H1 (cell line): ENCODE data around the gene DOCK1. TPM values are rescaled to one million over a fixed set of nuclear protein-coding genes. Genes with fewer than 3 reads are reported as not detected.

Source experiments
- CTCF ChIA-PET: fragments of 300-600 bp; sonication (Branson Sonifier 250); formaldehyde crosslinking; loops from one replicate; lab custom pipeline; 2021; ENCODE audit not compliant: partially characterized antibody; lab: Charles Lee
- POLR2A ChIA-PET: fragments of 300-600 bp; sonication (Branson Sonifier 250); formaldehyde crosslinking; loops from one replicate; lab custom pipeline; 2021; ENCODE audit warnings: inconsistent platforms; ENCODE audit not compliant: partially characterized antibody; lab: Charles Lee
- DNase-seq, 2 experiments: peaks; one replicate each; pipeline versions ENCODE4 v3.0.0 to v3.0.0-alpha.2; 2010 to 2022; ENCODE audit warnings: low spot score in 2 of 2, low read depth in 1 of 2, mixed read lengths in 1 of 2
- FAIRE-seq: peaks from 2 replicates; lab custom pipeline; 2011; peaks lifted over from hg19 to GRCh38; lab: Jason Lieb, UNC
- H2AFZ ChIP-seq: 2 replicates; pipeline ENCODE4 v1.8.1; 2012; ENCODE audit warnings: low read length, inconsistent platforms
- H2AK5ac ChIP-seq: 2 replicates; pipeline ENCODE4 v1.6.1; 2013; ENCODE audit warnings: low read depth, low read length
- H2BK120ac ChIP-seq: replicated peaks from 2 replicates; pipeline ENCODE3; 2013; ENCODE audit warnings: low read depth, low read length, inconsistent platforms
- H2BK12ac ChIP-seq: 2 replicates; pipeline ENCODE4 v1.6.1; 2013; ENCODE audit warnings: low read depth, low read length
- H2BK15ac ChIP-seq: 2 replicates; pipeline ENCODE4 v1.6.1; 2013; ENCODE audit warnings: low read length
- H2BK20ac ChIP-seq: 2 replicates; pipeline ENCODE4 v1.6.1; 2013; ENCODE audit warnings: low read length
- H2BK5ac ChIP-seq: 2 replicates; pipeline ENCODE4 v1.6.1; 2013; ENCODE audit warnings: low read depth, low read length
- H3K14ac ChIP-seq: 2 replicates; pipeline ENCODE4 v1.6.1; 2013; ENCODE audit warnings: inconsistent platforms; ENCODE audit not compliant: insufficient read length
- H3K18ac ChIP-seq: 2 replicates; pipeline ENCODE4 v1.6.1; 2013; ENCODE audit warnings: low read length; ENCODE audit errors: extremely low read depth
- H3K23ac ChIP-seq: 2 replicates; pipeline ENCODE4 v1.6.1; 2013; ENCODE audit warnings: inconsistent platforms; ENCODE audit not compliant: insufficient read length
- H3K23me2 ChIP-seq: 2 replicates; pipeline ENCODE4 v1.6.1; 2013; ENCODE audit warnings: low read depth, low read length
- H3K27ac ChIP-seq: 2 replicates; pipeline ENCODE4 v1.6.1; 2011; ENCODE audit warnings: low read depth, low read length, inconsistent platforms
- H3K27me3 ChIP-seq, 4 experiments: replicated peaks in 1 of 4; 1 replicate in 1 of 4; 2 replicates in 3 of 4; pipeline versions ENCODE4 v1.6.1 to v1.8.1; 2011 to 2013; ENCODE audit warnings: low read length in 3 of 4, mild to moderate bottlenecking in 3 of 4, inconsistent platforms in 2 of 4, mixed read lengths in 2 of 4, moderate library complexity in 1 of 4; ENCODE audit not compliant: control insufficient read depth in 3 of 4, insufficient read depth in 3 of 4; ENCODE audit errors: extremely low read depth in 1 of 4
- H3K36me3 ChIP-seq, 4 experiments: 2 replicates each; pipeline versions ENCODE4 v1.6.1 to v1.8.1; 2011 to 2013; ENCODE audit warnings: mild to moderate bottlenecking in 4 of 4, low read length in 3 of 4, moderate library complexity in 2 of 4, control low read depth in 1 of 4, inconsistent platforms in 1 of 4; ENCODE audit not compliant: insufficient read depth in 4 of 4, control insufficient read depth in 2 of 4
- H3K4ac ChIP-seq: replicated peaks from 2 replicates; pipeline ENCODE3; 2013; ENCODE audit warnings: low read length, low read depth, mixed read lengths, inconsistent platforms; ENCODE audit not compliant: insufficient read length
- H3K4me1 ChIP-seq, 4 experiments: replicated peaks in 1 of 4; 1 replicate in 1 of 4; 2 replicates in 3 of 4; pipeline versions ENCODE4 v1.6.1 to v1.8.1; 2011 to 2013; ENCODE audit warnings: low read length in 3 of 4, inconsistent platforms in 2 of 4, mixed read lengths in 1 of 4; ENCODE audit not compliant: insufficient read depth in 4 of 4, control insufficient read depth in 3 of 4
- H3K4me2 ChIP-seq, 2 experiments: 2 replicates each; pipeline versions ENCODE4 v1.6.1 to v1.8.1; 2011 to 2013; ENCODE audit warnings: low read depth in 2 of 2, low read length in 2 of 2, control low read depth in 1 of 2, inconsistent platforms in 1 of 2, mild to moderate bottlenecking in 1 of 2; ENCODE audit not compliant: insufficient read depth in 1 of 2
- H3K4me3 ChIP-seq, 4 experiments: fragments of 200-600, 300-600 bp in 1 of 4; sonication (generic), shearing (Covaris generic), sonication (Bioruptor Twin) in 1 of 4; 2 replicates each; pipeline versions ENCODE4 v1.5.1 to v1.8.1; 2011 to 2016; ENCODE audit warnings: low read length in 4 of 4, low read depth in 3 of 4, control low read depth in 2 of 4, inconsistent platforms in 2 of 4, mild to moderate bottlenecking in 2 of 4, mixed read lengths in 1 of 4, moderate library complexity in 1 of 4; ENCODE audit not compliant: insufficient read depth in 2 of 4; ENCODE audit errors: extremely low read depth in 1 of 4
- H3K56ac ChIP-seq: replicated peaks from 2 replicates; pipeline ENCODE3; 2013; ENCODE audit warnings: low read depth, mild to moderate bottlenecking, mixed read lengths, low read length, inconsistent platforms; ENCODE audit not compliant: insufficient read length
- H3K79me1 ChIP-seq: 2 replicates; pipeline ENCODE4 v1.6.1; 2013; ENCODE audit warnings: low read depth, low read length, control low read depth
- H3K79me2 ChIP-seq, 2 experiments: 2 replicates each; pipeline versions ENCODE4 v1.6.1 to v1.8.1; 2012 to 2013; ENCODE audit warnings: low read length in 2 of 2, mild to moderate bottlenecking in 2 of 2, inconsistent platforms in 1 of 2; ENCODE audit not compliant: insufficient read depth in 2 of 2, control insufficient read depth in 1 of 2
- H3K9ac ChIP-seq, 4 experiments: replicated peaks in 1 of 4; 1 replicate in 1 of 4; 2 replicates in 3 of 4; pipeline versions ENCODE4 v1.6.1 to v1.8.1; 2011 to 2013; ENCODE audit warnings: low read depth in 3 of 4, low read length in 3 of 4, control low read depth in 2 of 4, mild to moderate bottlenecking in 2 of 4, moderate library complexity in 2 of 4, inconsistent platforms in 1 of 4; ENCODE audit errors: extremely low read depth in 1 of 4
- H3K9me3 ChIP-seq, 2 experiments: 2 replicates each; pipeline versions ENCODE4 v1.6.1 to v1.8.1; 2012 to 2013; ENCODE audit warnings: mild to moderate bottlenecking in 2 of 2, moderate library complexity in 2 of 2, control low read depth in 1 of 2, inconsistent platforms in 1 of 2, low read depth in 1 of 2, low read length in 1 of 2, mixed read lengths in 1 of 2; ENCODE audit not compliant: insufficient read depth in 2 of 2
- H4K20me1 ChIP-seq, 2 experiments: replicated peaks in 1 of 2; 2 replicates each; pipeline versions ENCODE3 to v1.8.1; 2011 to 2013; ENCODE audit warnings: inconsistent platforms in 2 of 2, low read length in 2 of 2, mild to moderate bottlenecking in 1 of 2; ENCODE audit not compliant: insufficient read depth in 2 of 2, control insufficient read depth in 1 of 2
- H4K5ac ChIP-seq: 2 replicates; pipeline ENCODE4 v1.6.1; 2013; ENCODE audit warnings: low read length, low read depth, mixed read lengths, inconsistent platforms; ENCODE audit not compliant: insufficient read length
- H4K8ac ChIP-seq: 2 replicates; pipeline ENCODE4 v1.8.0; 2013; ENCODE audit warnings: mild to moderate bottlenecking, moderate library complexity, low read length, inconsistent platforms; ENCODE audit not compliant: insufficient read depth; ENCODE audit errors: extremely low read depth
- H4K91ac ChIP-seq: replicated peaks from 2 replicates; pipeline ENCODE3; 2013; ENCODE audit warnings: low read length, mixed read lengths, inconsistent platforms; ENCODE audit not compliant: insufficient read length
- ATF3 ChIP-seq: IDR thresholded peaks from 2 replicates; pipeline ENCODE4 v1.6.1; 2011; ENCODE audit warnings: low read depth, mild to moderate bottlenecking, low read length; ENCODE audit not compliant: insufficient read depth
- BCL11A ChIP-seq, 2 experiments: IDR thresholded peaks; one replicate each; pipeline ENCODE4 v1.6.1; 2011; ENCODE audit warnings: low read depth in 2 of 2, low read length in 2 of 2, mild to moderate bottlenecking in 2 of 2
- EZH2 ChIP-seq: fragments of 200-600 bp; sonication (generic); IDR thresholded peaks from 2 replicates; pipeline ENCODE4 v1.7.1; 2012; ENCODE audit warnings: low read depth, mild to moderate bottlenecking, moderate library complexity, low read length, inconsistent platforms; ENCODE audit not compliant: severe bottlenecking
- FOSL1 ChIP-seq: IDR thresholded peaks from 2 replicates; pipeline ENCODE4 v1.6.1; 2011; ENCODE audit warnings: mild to moderate bottlenecking, low read depth, low read length, moderate library complexity; ENCODE audit not compliant: insufficient read depth
- GABPA ChIP-seq: IDR thresholded peaks from 2 replicates; pipeline ENCODE4 v1.6.1; 2011; ENCODE audit warnings: mild to moderate bottlenecking, low read length, moderate library complexity, borderline replicate concordance; ENCODE audit not compliant: insufficient read depth
- KDM4A ChIP-seq: IDR thresholded peaks from one replicate; pipeline ENCODE4 v1.7.1; 2012; ENCODE audit warnings: low read depth, mild to moderate bottlenecking, moderate library complexity, low read length, inconsistent platforms; ENCODE audit not compliant: severe bottlenecking
- NRF1 ChIP-seq: IDR thresholded peaks from 2 replicates; pipeline ENCODE4 v1.6.1; 2011; ENCODE audit warnings: mild to moderate bottlenecking, low read depth, low read length, improper control_type of control experiment
- SUZ12 ChIP-seq: fragments of 200-600 bp; sonication (generic); IDR thresholded peaks from 2 replicates; pipeline ENCODE4 v1.6.1; 2012; ENCODE audit warnings: mild to moderate bottlenecking, inconsistent platforms, low read length, moderate library complexity, mixed read lengths
- TAF7 ChIP-seq: optimal IDR thresholded peaks from 2 replicates; pipeline ENCODE3; 2011; ENCODE audit warnings: low read depth, mild to moderate bottlenecking, inconsistent platforms, low read length, moderate library complexity, borderline replicate concordance
- WGBS, 2 experiments: shearing (Covaris generic) in 1 of 2; methylation state at CpG; one replicate each; pipeline versions ENCODE4 v1.1.6 to v1.1.7; 2013 to 2015; ENCODE audit warnings: low lambda C conversion rate in 2 of 2, mixed read lengths in 2 of 2, inconsistent platforms in 1 of 2, low coverage in 1 of 2, missing lambda C conversion rate in 1 of 2; ENCODE audit not compliant: insufficient replicate concordance in 2 of 2, insufficient coverage in 1 of 2, insufficient read length in 1 of 2; ENCODE audit errors: extremely low coverage in 1 of 2, missing lambda C conversion rate in 1 of 2; 5-methylcytosine and 5-hydroxymethylcytosine counted together
- polyA plus RNA-seq, 7 experiments: library from polyadenylated mRNA; depleted of rRNA in 3 of 7; stranded (reverse) in 5 of 7; unstranded in 2 of 7; fragments of >200 nt in 5 of 7; fragments of 200-250 nt in 2 of 7; gene quantifications; 1 replicate in 5 of 7; 2 replicates in 1 of 7; 4 replicates in 1 of 7; pipeline versions ENCODE4 v1.2.1 to v1.2.3, GENCODE V29; 2011 to 2013; ENCODE audit warnings: missing spikeins in 2 of 7, mixed read lengths in 2 of 7
- total RNA-seq: library from RNA; stranded (reverse); fragmentation: NEBNext Ultra II Directional; extraction: Animal tissue kit (Norgen Biotek cat#: 25700); gene quantifications from 2 replicates; pipeline ENCODE4 v1.2.1, GENCODE V29; 2021

The DOCK1 gene
- total and polyA plus RNA-seq, 2 of the 8 experiments (the other 6 are each of a cell fraction or from before 2014, with no cell fraction given), result 11.6 to 53.0 TPM

- no peak for DNase-seq
- WGBS, 2 experiments, result 86% methylated on average over 14 of the region's 14 CpGs; no CpG with 5 or more reads in 1 of the 2 experiments
- POLR2A ChIA-PET, result no interaction called here
- Histone ChIP-seq H3K9me3 (no peaks in the 10 kb centered on the region), H4K20me1 (peaks cover 0 to 2% of the 10 kb centered on the region in 2 experiments), H3K18ac (no peak overlapping the region), H3K14ac (no peak overlapping the region), H3K23ac (no peak overlapping the region), H4K5ac (no peak overlapping the region), H3K4ac (no peak overlapping the region), H3K9ac (no peak overlapping the region), H3K23me2 (no peaks in the 10 kb centered on the region), H3K27ac (no peak overlapping the region), H4K91ac (no peak overlapping the region), H3K79me1 (no peaks in the 10 kb centered on the region; the same call in 1 of the 2 replicates), H2AK5ac (no peak overlapping the region), H3K27me3 (no peaks in the 10 kb centered on the region), H2BK12ac (no peak overlapping the region), H2BK15ac (no peak overlapping the region), H3K56ac (no peak overlapping the region), H3K4me3 (no peak overlapping the region), H2BK20ac (no peak overlapping the region), H4K8ac (no peak overlapping the region), H3K79me2 (no peaks in the 10 kb centered on the region), H2AFZ (no peak overlapping the region), H2BK5ac (no peak overlapping the region), H2BK120ac (no peak overlapping the region), H3K4me2 (no peak overlapping the region), H3K36me3 (peaks cover 0 to 16% (median 3%) of the 10 kb centered on the region in 4 experiments; a peak in 3 of 8 replicates), H3K4me1 (no peaks in the 10 kb centered on the region)
- FAIRE-seq, result no peak
- CTCF ChIA-PET, result no interaction called here
- TF ChIP-seq KDM4A (no peak), ATF3 (no peak), SUZ12 (no peak), EZH2 (no peak), TAF7 (no peak), BCL11A (IDR thresholded peaks at IDR 0.05; ENCODE audit: low read depth in 2 of 2, low read length in 2 of 2) (no peak), NRF1 (no peak), GABPA (no peak), FOSL1 (no peak)
Measured at GRCh38 chr10:127064474-127064873, 159.2 kb downstream of the DOCK1 start.
